ENCODE data around the gene TTC28. TPM values are rescaled to one million over a fixed set of nuclear protein-coding genes. Genes with fewer than 3 reads are reported as not detected.

TTC28 gene
- total and polyA plus RNA-seq, 2 donors (not counting 1 experiment from before 2014, with no cell fraction given), result 8.2 to 31.4 TPM

DNA sequence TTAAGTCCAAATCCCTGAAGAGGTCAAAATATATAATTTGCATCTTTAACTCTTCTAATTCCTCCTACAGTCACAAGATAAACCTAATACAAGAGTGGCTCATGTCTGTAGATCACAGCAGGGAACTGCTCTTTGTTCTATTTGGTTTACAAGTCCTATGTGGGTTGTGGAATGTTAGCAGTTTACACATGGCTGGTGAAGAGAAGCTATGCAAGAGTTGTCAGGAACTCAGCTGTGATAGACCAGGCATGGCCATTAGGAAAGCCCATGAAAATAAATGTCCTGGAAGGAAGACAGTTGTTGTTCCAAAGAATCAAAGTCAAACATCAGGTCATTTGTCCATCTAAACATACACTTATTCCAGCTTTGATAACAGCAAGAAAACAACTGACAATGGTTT, 448.2 kb downstream of the TTC28 start:
- H3K4me2 ChIP-seq (ENCODE audit: extremely low read depth, insufficient read depth, low read length), result no peak overlapping the region
- peak; percentile 18 to 83 for DNase-seq (ENCODE audit: low read depth in 2 of 2)
- no peaks in the 10 kb centered on the region for H3K36me3 ChIP-seq (ENCODE audit: control insufficient read depth, insufficient read depth, low read length)
- H3K4me1 ChIP-seq (ENCODE audit: control insufficient read depth, extremely low read depth, insufficient read depth, low read length), result peaks cover 8% of the 10 kb centered on the region
- H3K27ac ChIP-seq (ENCODE audit: insufficient read depth, low read length), result no peak overlapping the region
- H4K20me1 ChIP-seq (ENCODE audit: control insufficient read depth, extremely low read depth, insufficient read depth, low read length), result no peaks in the 10 kb centered on the region
- H3K9me3 ChIP-seq (ENCODE audit: control insufficient read depth, insufficient read depth, low read depth, low read length), result no peaks in the 10 kb centered on the region
- no peak overlapping the region for H3K4me3 ChIP-seq (replicated peaks in 1 of 4; ENCODE audit: control extremely low read depth in 1 of 4, insufficient read depth in 1 of 4, low read depth in 3 of 4, low read length in 4 of 4)
- TF ChIP-seq, protein P1, sequence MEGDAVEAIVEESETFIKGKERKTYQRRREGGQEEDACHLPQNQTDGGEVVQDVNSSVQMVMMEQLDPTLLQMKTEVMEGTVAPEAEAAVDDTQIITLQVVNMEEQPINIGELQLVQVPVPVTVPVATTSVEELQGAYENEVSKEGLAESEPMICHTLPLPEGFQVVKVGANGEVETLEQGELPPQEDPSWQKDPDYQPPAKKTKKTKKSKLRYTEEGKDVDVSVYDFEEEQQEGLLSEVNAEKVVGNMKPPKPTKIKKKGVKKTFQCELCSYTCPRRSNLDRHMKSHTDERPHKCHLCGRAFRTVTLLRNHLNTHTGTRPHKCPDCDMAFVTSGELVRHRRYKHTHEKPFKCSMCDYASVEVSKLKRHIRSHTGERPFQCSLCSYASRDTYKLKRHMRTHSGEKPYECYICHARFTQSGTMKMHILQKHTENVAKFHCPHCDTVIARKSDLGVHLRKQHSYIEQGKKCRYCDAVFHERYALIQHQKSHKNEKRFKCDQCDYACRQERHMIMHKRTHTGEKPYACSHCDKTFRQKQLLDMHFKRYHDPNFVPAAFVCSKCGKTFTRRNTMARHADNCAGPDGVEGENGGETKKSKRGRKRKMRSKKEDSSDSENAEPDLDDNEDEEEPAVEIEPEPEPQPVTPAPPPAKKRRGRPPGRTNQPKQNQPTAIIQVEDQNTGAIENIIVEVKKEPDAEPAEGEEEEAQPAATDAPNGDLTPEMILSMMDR (conservative IDR thresholded peaks at IDR 0.05 in 1 of 2, IDR thresholded peaks at IDR 0.05 in 1 of 2; ENCODE audit: low read depth in 1 of 2, low read length in 2 of 2), result no peak
- TF ChIP-seq EZH2 (IDR thresholded peaks at IDR 0.05; ENCODE audit: low read length, missing control alignments), result no peak
- H3K9ac ChIP-seq (ENCODE audit: insufficient read depth, low read length), result no peak overlapping the region
- no peak overlapping the region for H2AFZ ChIP-seq (ENCODE audit: low read length)
- no peaks in the 10 kb centered on the region for H3K79me2 ChIP-seq (ENCODE audit: control insufficient read depth, insufficient read depth, low read length)
- H3K27me3 ChIP-seq (ENCODE audit: control insufficient read depth, insufficient read depth, low read length), result no peaks in the 10 kb centered on the region

GRCh38 chr22:28230671-28231070, 449.0 kb downstream of the TTC28 start:
- Histone ChIP-seq H4K20me1 (ENCODE audit: control insufficient read depth, extremely low read depth, insufficient read depth, low read length) (no peaks in the 10 kb centered on the region), H3K4me1 (ENCODE audit: control insufficient read depth, extremely low read depth, insufficient read depth, low read length) (peaks cover 8% of the 10 kb centered on the region), H3K79me2 (ENCODE audit: control insufficient read depth, insufficient read depth, low read length) (no peaks in the 10 kb centered on the region), H3K36me3 (ENCODE audit: control insufficient read depth, insufficient read depth, low read length) (no peaks in the 10 kb centered on the region), H3K4me2 (ENCODE audit: extremely low read depth, insufficient read depth, low read length) (peak overlapping the region; percentile 39), H3K9me3 (ENCODE audit: control insufficient read depth, insufficient read depth, low read depth, low read length) (no peaks in the 10 kb centered on the region), H3K27me3 (ENCODE audit: control insufficient read depth, insufficient read depth, low read length) (no peaks in the 10 kb centered on the region), H2AFZ (ENCODE audit: low read length) (no peak overlapping the region), H3K4me3 (replicated peaks in 1 of 4; ENCODE audit: control extremely low read depth in 1 of 4, insufficient read depth in 1 of 4, low read depth in 3 of 4, low read length in 4 of 4) (no peak overlapping the region), H3K27ac (ENCODE audit: insufficient read depth, low read length) (no peak overlapping the region), H3K9ac (ENCODE audit: insufficient read depth, low read length) (no peak overlapping the region)
- TF ChIP-seq, protein P1 (conservative IDR thresholded peaks at IDR 0.05 in 1 of 2, IDR thresholded peaks at IDR 0.05 in 1 of 2; ENCODE audit: low read depth in 1 of 2, low read length in 2 of 2), result no peak
- TF ChIP-seq EZH2 (IDR thresholded peaks at IDR 0.05; ENCODE audit: low read length, missing control alignments), result no peak
- DNase-seq (ENCODE audit: low read depth in 2 of 2), result peak; percentile 8 to 71

GRCh38 chr22:28229566-28230485, 449.8 kb downstream of the TTC28 start:
- no peak overlapping the region for H2AFZ ChIP-seq (ENCODE audit: low read length)
- H3K4me1 ChIP-seq (ENCODE audit: control insufficient read depth, extremely low read depth, insufficient read depth, low read length), result peaks cover 8% of the 10 kb centered on the region
- H3K36me3 ChIP-seq (ENCODE audit: control insufficient read depth, insufficient read depth, low read length), result no peaks in the 10 kb centered on the region
- no peak overlapping the region for H3K9ac ChIP-seq (ENCODE audit: insufficient read depth, low read length)
- no peak for TF ChIP-seq EZH2 (IDR thresholded peaks at IDR 0.05; ENCODE audit: low read length, missing control alignments)
- TF ChIP-seq, protein P1 (conservative IDR thresholded peaks at IDR 0.05 in 1 of 2, IDR thresholded peaks at IDR 0.05 in 1 of 2; ENCODE audit: low read depth in 1 of 2, low read length in 2 of 2), result no peak
- H4K20me1 ChIP-seq (ENCODE audit: control insufficient read depth, extremely low read depth, insufficient read depth, low read length), result no peaks in the 10 kb centered on the region
- peak; percentile 32 to 88 for DNase-seq (ENCODE audit: low read depth in 2 of 2)
- H3K79me2 ChIP-seq (ENCODE audit: control insufficient read depth, insufficient read depth, low read length), result no peaks in the 10 kb centered on the region
- H3K27ac ChIP-seq (ENCODE audit: insufficient read depth, low read length), result no peak overlapping the region
- H3K4me3 ChIP-seq (replicated peaks in 1 of 4; ENCODE audit: control extremely low read depth in 1 of 4, insufficient read depth in 1 of 4, low read depth in 3 of 4, low read length in 4 of 4), result no peak overlapping the region
- peak overlapping the region; percentile 21 for H3K4me2 ChIP-seq (ENCODE audit: extremely low read depth, insufficient read depth, low read length)
- H3K9me3 ChIP-seq (ENCODE audit: control insufficient read depth, insufficient read depth, low read depth, low read length), result no peaks in the 10 kb centered on the region
- H3K27me3 ChIP-seq (ENCODE audit: control insufficient read depth, insufficient read depth, low read length), result no peaks in the 10 kb centered on the region
